GM18505 (cell line): ENCODE results near the gene EPHB1.
"Not testable (repeated sequence)": the region's sequence is repeated elsewhere in the genome, so short reads cannot be mapped to it uniquely, and the experiment has no call there.

Experiments used
- ATAC-seq: cut with Tn5 transposase; IDR thresholded peaks from one replicate; pipeline ENCODE4 v1.9.1; 2021; ENCODE audit not compliant: unreplicated experiment
- POLR2A ChIP-seq: IDR thresholded peaks from 4 replicates; pipeline ENCODE4 v1.6.1; 2011; ENCODE audit warnings: borderline replicate concordance; ENCODE audit not compliant: insufficient read depth, insufficient read length; ENCODE audit errors: extremely low read depth

The EPHB1 gene

GRCh38 chr3:135007607-135008006 lies 212.5 kb downstream of the EPHB1 start:
- no peak for ATAC-seq
- no peak for TF ChIP-seq POLR2A

GRCh38 chr3:135008326-135008725 lies 213.3 kb downstream of the EPHB1 start:
- ATAC-seq = no peak
- TF ChIP-seq POLR2A = no peak

DNA sequence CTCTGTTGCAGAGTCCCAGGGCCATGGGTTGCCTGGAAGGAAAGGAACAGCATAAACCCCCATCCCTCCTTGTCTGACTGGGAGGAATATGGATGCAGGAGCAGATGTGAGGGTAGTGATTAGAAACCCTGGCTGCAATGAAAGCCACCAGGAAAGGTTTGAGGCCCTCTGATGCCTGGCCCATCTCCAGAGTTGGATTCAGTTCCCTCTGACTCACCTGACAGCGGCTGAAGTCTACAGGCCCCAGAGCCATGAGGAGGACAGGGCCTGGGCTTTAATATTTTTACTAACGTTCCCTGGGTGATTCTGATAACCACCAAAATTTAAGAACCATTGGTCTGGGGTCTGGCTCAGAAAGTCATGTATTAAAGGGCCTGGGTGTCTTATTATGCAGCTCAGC lies 214.0 kb downstream of the EPHB1 start:
- no peak for TF ChIP-seq POLR2A
- ATAC-seq = no peak

- no peak for TF ChIP-seq POLR2A
- no peak for ATAC-seq
These were observed 217.0 kb downstream of the EPHB1 start for GRCh38 chr3:135012101-135012500.

GRCh38 chr3:135013206-135013605 lies 218.1 kb downstream of the EPHB1 start:
- no peak for TF ChIP-seq POLR2A
- ATAC-seq = no peak

DNA sequence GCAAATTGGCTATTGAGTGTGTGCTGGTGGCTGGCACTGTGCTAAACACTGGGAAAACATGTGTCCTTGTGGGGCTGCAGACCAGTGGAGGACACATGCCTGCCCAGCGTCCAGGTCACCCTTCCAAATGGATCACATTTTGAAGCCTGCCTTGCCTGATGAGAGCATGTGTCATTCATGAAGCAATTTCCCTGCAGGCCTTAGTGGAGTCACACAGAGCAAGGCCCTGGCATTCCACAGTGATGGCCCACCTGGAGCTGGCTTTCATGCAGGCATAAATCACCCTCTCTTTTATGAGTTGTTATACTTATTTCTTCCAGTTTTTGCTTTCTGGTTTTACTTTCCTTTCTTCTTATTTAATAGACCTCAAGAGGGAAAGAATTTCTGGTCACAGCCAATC lies 219.5 kb downstream of the EPHB1 start:
- no peak for ATAC-seq
- TF ChIP-seq POLR2A = no peak

- TF ChIP-seq POLR2A = no peak
- ATAC-seq = no peak
These were observed 222.2 kb downstream of the EPHB1 start for GRCh38 chr3:135017003-135017893.

GRCh38 chr3:135018149-135018923 lies 223.3 kb downstream of the EPHB1 start:
- peak; percentile 79 for ATAC-seq
- no peak for TF ChIP-seq POLR2A

DNA sequence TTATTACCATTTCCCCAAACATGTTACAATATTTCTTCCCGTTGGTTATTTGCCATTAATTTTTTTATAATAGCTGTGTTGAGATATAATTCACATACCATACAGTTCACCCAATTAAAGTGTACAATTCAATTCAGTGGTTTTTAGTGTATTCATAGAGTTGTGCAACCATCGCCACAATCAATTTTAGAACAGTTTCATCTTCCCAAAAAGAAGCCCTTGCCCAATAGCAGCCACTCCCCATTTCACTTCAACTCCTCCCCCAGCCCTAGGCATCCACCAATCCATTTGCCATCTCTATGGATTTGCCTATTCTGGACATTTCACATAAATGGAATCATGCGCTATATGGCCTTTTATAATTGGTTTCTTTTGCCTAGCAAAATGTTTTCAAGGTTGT lies 225.1 kb downstream of the EPHB1 start:
- no peak for ATAC-seq
- no peak for TF ChIP-seq POLR2A

- no peak for ATAC-seq
- no peak for TF ChIP-seq POLR2A
These were observed 229.1 kb downstream of the EPHB1 start for GRCh38 chr3:135023996-135024658.

DNA sequence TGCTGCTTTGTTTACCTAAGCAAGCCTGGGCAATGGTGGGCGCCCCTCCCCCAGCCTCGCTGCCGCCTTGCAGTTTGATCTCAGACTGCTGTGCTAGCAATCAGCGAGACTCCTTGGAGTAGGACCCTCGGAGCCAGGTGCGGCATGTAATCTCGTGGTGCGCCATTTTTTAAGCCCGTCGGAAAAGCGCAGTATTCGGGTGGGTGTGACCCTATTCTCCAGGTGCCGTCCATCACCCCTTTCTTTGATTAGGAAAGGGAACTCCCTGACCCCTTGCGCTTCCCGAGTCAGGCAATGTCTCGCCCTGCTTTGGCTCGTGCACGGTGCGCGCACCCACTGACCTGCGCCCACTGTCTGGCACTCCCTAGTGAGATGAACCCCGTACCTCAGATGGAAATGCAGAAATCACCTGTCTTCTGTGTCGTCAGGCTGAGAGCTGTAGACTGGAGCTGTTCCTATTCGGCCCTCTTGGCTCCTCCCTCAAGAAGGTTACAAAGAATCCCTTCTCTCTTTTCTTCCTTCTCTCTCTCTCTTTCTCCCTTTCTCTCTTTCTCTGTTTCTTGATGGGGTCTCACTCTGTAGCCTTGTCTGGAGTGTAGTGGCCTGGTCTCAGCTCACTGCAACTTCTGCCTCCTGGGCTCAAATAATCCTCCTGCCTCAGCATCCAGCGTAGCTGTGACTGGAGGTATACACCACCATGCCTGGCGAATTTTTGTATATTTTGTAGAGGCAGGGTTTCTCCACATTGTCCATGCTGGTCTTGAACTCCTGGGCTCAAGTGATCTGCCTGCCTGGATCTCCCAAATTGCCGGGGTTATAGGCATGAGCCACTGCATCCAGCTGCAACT lies 235.9 kb downstream of the EPHB1 start:
- ATAC-seq = not testable (repeated sequence)

DNA sequence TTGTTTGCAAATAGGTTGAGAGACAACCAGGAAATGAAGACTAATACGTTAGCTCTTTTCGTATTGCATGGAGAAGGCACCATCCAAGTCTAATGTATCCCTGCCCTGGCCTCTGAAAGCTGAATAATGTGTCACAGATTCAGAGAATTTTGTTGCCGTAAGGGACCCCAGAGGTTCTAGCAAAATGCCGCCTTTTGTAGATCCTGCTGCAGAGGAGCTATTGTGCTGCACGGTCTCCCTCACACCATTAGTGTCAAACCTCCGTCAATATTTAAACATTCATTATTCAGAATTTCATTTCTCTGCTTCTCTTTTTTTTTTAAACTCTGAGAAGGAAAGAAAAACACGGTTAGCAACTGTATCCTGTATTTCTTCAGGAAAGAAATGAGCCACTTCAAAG lies 238.7 kb downstream of the EPHB1 start:
- ATAC-seq = no peak
- no peak for TF ChIP-seq POLR2A

DNA sequence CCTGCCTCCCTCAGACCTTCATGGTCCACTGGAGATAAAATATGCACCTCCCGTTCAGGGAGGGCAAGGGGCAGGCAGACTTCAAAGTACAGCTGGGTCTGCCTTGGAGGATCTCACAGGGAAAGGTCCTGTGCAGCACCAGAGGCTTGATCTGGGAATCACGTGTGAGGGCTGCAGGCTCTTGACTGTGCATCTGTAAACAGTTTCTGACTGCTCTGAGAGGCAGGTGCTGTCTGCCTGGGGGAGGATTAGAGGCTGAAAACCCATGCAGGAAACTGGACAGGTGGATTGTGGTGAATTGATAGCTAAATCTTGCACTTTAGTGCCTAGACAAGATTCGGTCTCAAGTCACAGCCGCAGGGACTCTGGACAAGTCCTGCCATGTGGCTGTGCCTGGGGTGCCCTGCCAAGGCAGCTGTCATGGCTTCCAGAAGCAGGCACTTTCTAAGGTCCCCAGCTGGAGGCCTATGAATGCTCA lies 239.3 kb downstream of the EPHB1 start:
- TF ChIP-seq POLR2A = no peak
- ATAC-seq = no peak
